Urinary bladder (tissue), 4 donors: ENCODE data around the gene PSMA3. TPM values are rescaled to one million over a fixed set of nuclear protein-coding genes. Genes with fewer than 3 reads are reported as not detected.

Experiments
- DNase-seq: peaks from one replicate; pipeline ENCODE4 v3.0.0-alpha.2; 2015; ENCODE audit errors: extremely low spot score
- H3K27ac ChIP-seq: one replicate; pipeline ENCODE4 v1.5.1; 2013; ENCODE audit warnings: low read depth, mild to moderate bottlenecking, moderate library complexity
- H3K36me3 ChIP-seq: one replicate; pipeline ENCODE4 v1.6.1; 2013; ENCODE audit warnings: mild to moderate bottlenecking, moderate library complexity; ENCODE audit not compliant: insufficient read depth
- H3K4me1 ChIP-seq: one replicate; pipeline ENCODE4 v1.6.1; 2013; ENCODE audit warnings: mild to moderate bottlenecking, moderate library complexity; ENCODE audit not compliant: insufficient read depth
- H3K4me3 ChIP-seq: one replicate; pipeline ENCODE4 v1.5.1; 2013; ENCODE audit warnings: low read depth, low read length
- WGBS: extraction: QIAGEN DNeasy Blood & Tissue Kit; methylation state at CpG from one replicate; pipeline ENCODE4 v1.1.7; 2013; 5-methylcytosine and 5-hydroxymethylcytosine counted together
- polyA plus RNA-seq: library from polyadenylated mRNA; stranded (reverse); fragments of 200-250 nt; gene quantifications from one replicate; pipeline ENCODE4 v1.2.3, GENCODE V29; 2013
- total RNA-seq: library from RNA; depleted of rRNA; stranded (reverse); fragments of >200 nt; gene quantifications from one replicate; pipeline ENCODE4 v1.2.3, GENCODE V29; 2014
- donor health status: healthy with polysubstance abuse.
- donor health status: healthy.

Gene PSMA3
- total RNA-seq: 63.4 TPM
- polyA plus RNA-seq: 126 TPM

- no peaks in the 10 kb centered on the region for H3K4me1 ChIP-seq
- peak within 1 kb of the TSS; percentile 82 for H3K27ac ChIP-seq
- H3K36me3 ChIP-seq: no peaks in the 10 kb centered on the region
- WGBS: under 1% methylated on average over 50 of the region's 50 CpGs
- peak; percentile 97 for DNase-seq
- H3K4me3 ChIP-seq: peak within 1 kb of the TSS; percentile 67
Measured at GRCh38 chr14:58244556-58245387, at the start of gene PSMA3. Gene PSMA3, plus strand, starts transcription at chr14:58244843. Its CDS starts 78 bp downstream, at chr14:58244921.

GRCh38 chr14:58196198-58196597, 48.4 kb upstream of the PSMA3 start:
- no peak for DNase-seq
- WGBS: 84% methylated on average over 1 of the region's 1 CpG

GRCh38 chr14:58198086-58198485, 46.6 kb upstream of the PSMA3 start:
- DNase-seq: no peak
- Histone ChIP-seq H3K4me1 (no peaks in the 10 kb centered on the region), H3K27ac (no peak overlapping the region), H3K4me3 (no peak overlapping the region), H3K36me3 (peaks cover 1% of the 10 kb centered on the region)
- 96% methylated on average over 5 of the region's 5 CpGs for WGBS

More at GRCh38 chr14:58196198-58196597, 48.4 kb upstream of the PSMA3 start:
- Histone ChIP-seq H3K4me3 (no peak overlapping the region), H3K36me3 (no peaks in the 10 kb centered on the region), H3K27ac (no peak overlapping the region), H3K4me1 (no peaks in the 10 kb centered on the region)

- peaks cover 3% of the 10 kb centered on the region for H3K36me3 ChIP-seq
- WGBS: under 1% methylated on average over 78 of the region's 78 CpGs
- peak; percentile 52 for DNase-seq
- H3K4me1 ChIP-seq: no peaks in the 10 kb centered on the region
- peak within 1 kb of the TSS; percentile 95 for H3K27ac ChIP-seq
- peak within 1 kb of the TSS; percentile 62 for H3K4me3 ChIP-seq
Measured at GRCh38 chr14:58199726-58200479, 44.7 kb upstream of the PSMA3 start, which contains the start of gene ACTR10. Gene ACTR10, plus strand, starts transcription at chr14:58200149. Its CDS starts 69 bp downstream, at chr14:58200218.

- under 1% methylated on average over 11 of the region's 11 CpGs for WGBS
- no peak for DNase-seq
- H3K36me3 ChIP-seq: peaks cover 3% of the 10 kb centered on the region
- H3K4me1 ChIP-seq: no peaks in the 10 kb centered on the region
- peak overlapping the region; percentile 92 for H3K27ac ChIP-seq
- peak overlapping the region; percentile 62 for H3K4me3 ChIP-seq
Measured at GRCh38 chr14:58200480-58200841, 44.2 kb upstream of the PSMA3 start.

- H3K27ac ChIP-seq: no peak overlapping the region
- no peak for DNase-seq
- no peaks in the 10 kb centered on the region for H3K4me1 ChIP-seq
- WGBS: 3% methylated on average over 2 of the region's 2 CpGs
- H3K36me3 ChIP-seq: peaks cover 3% of the 10 kb centered on the region
- H3K4me3 ChIP-seq: peak overlapping the region; percentile 62
Measured at GRCh38 chr14:58200846-58201245, 43.8 kb upstream of the PSMA3 start.

GRCh38 chr14:58213176-58213575, 31.5 kb upstream of the PSMA3 start:
- DNase-seq: no peak
- H3K4me1 ChIP-seq: no peaks in the 10 kb centered on the region
- H3K27ac ChIP-seq: no peak overlapping the region
- H3K4me3 ChIP-seq: no peak overlapping the region
- H3K36me3 ChIP-seq: peaks cover 6% of the 10 kb centered on the region

- Histone ChIP-seq H3K4me1 (no peaks in the 10 kb centered on the region), H3K4me3 (no peak overlapping the region), H3K27ac (no peak overlapping the region), H3K36me3 (peaks cover 3% of the 10 kb centered on the region)
- DNase-seq: no peak
- 92% methylated on average over 2 of the region's 2 CpGs for WGBS
Measured at GRCh38 chr14:58215191-58215914, 29.3 kb upstream of the PSMA3 start.

- no peak for DNase-seq
- H3K36me3 ChIP-seq: peaks cover 3% of the 10 kb centered on the region
- no peaks in the 10 kb centered on the region for H3K4me1 ChIP-seq
- H3K4me3 ChIP-seq: no peak overlapping the region
- H3K27ac ChIP-seq: no peak overlapping the region
- 88% methylated on average over 2 of the region's 2 CpGs for WGBS
Measured at GRCh38 chr14:58216544-58216943, 28.1 kb upstream of the PSMA3 start.

- no peak for DNase-seq
- H3K36me3 ChIP-seq: peaks cover 2% of the 10 kb centered on the region
- no peaks in the 10 kb centered on the region for H3K4me1 ChIP-seq
- no peak overlapping the region for H3K4me3 ChIP-seq
- 96% methylated on average over 5 of the region's 5 CpGs for WGBS
- H3K27ac ChIP-seq: no peak overlapping the region
Measured at GRCh38 chr14:58227096-58227819, 17.4 kb upstream of the PSMA3 start.

GRCh38 chr14:58238252-58239243, 6.1 kb upstream of the PSMA3 start:
- Histone ChIP-seq H3K4me3 (peak overlapping the region; percentile 60), H3K27ac (no peak overlapping the region), H3K36me3 (no peaks in the 10 kb centered on the region), H3K4me1 (no peaks in the 10 kb centered on the region)
- DNase-seq: peak; percentile 15
- 22% methylated on average over 16 of the region's 16 CpGs for WGBS
